Measurements from ENCODE around the gene ADAMTS6. TPM values are rescaled to one million over a fixed set of nuclear protein-coding genes. Genes with fewer than 3 reads are reported as not detected.
"Not testable (repeated sequence)": the region's sequence is repeated elsewhere in the genome, so short reads cannot be mapped to it uniquely, and the experiment has no call there.

ADAMTS6 gene, protein sequence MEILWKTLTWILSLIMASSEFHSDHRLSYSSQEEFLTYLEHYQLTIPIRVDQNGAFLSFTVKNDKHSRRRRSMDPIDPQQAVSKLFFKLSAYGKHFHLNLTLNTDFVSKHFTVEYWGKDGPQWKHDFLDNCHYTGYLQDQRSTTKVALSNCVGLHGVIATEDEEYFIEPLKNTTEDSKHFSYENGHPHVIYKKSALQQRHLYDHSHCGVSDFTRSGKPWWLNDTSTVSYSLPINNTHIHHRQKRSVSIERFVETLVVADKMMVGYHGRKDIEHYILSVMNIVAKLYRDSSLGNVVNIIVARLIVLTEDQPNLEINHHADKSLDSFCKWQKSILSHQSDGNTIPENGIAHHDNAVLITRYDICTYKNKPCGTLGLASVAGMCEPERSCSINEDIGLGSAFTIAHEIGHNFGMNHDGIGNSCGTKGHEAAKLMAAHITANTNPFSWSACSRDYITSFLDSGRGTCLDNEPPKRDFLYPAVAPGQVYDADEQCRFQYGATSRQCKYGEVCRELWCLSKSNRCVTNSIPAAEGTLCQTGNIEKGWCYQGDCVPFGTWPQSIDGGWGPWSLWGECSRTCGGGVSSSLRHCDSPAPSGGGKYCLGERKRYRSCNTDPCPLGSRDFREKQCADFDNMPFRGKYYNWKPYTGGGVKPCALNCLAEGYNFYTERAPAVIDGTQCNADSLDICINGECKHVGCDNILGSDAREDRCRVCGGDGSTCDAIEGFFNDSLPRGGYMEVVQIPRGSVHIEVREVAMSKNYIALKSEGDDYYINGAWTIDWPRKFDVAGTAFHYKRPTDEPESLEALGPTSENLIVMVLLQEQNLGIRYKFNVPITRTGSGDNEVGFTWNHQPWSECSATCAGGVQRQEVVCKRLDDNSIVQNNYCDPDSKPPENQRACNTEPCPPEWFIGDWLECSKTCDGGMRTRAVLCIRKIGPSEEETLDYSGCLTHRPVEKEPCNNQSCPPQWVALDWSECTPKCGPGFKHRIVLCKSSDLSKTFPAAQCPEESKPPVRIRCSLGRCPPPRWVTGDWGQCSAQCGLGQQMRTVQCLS (N-terminal part only)
- polyA plus RNA-seq (2012; ENCODE audit: missing spikeins), result 1.7 TPM

DNA sequence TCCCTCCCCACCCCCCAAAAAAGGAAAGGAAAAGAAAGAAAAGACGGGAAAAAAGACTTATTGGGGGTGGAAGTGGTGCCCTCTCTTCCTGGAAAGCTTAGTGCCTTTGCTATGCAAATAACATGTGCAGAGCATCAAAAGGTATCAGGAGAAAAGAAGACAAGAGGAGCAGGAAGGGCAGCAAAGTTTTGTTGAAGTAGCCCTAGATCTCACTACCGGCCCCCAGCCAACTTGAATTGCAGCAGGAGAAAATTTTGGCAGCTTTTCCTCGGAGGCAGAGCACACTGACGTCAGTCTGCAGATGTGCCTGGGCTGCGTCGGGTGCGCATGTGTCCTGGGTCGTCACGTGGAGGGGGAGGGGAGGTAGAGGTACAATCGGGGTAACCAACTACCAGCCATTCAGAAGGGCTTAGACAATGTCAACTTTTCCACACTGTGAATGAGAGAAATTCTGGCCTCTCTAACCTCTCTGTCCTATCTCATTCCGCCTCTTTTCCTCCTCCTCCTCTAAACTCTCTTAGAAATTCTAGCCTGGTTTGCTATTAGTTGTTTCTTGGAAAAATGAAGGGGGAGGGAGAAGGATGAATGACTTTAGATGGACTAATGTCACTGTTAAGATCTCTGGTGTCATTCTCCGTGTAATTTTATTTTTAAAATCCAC, at the start of gene ADAMTS6:
Gene ADAMTS6 (minus strand): TSS at position 286 of the 661 bp plus-strand sequence. CDS start 8,247 bp downstream, outside the sequence.
- FAIRE-seq (peak; percentile 98), DNase-seq (ENCODE audit: insufficient read length) (peak; percentile 31)
- no peak for TF ChIP-seq TAF1 (IDR thresholded peaks at IDR 0.05; ENCODE audit: borderline replicate concordance, low read depth, low read length)
- TF ChIP-seq POLR2AphosphoS5 (IDR thresholded peaks at IDR 0.05; ENCODE audit: low read depth, low read length), result 0 out of 2 replicates have a peak, but pooled peaks have one; percentile 34
- TF ChIP-seq POLR2A (IDR thresholded peaks at IDR 0.05; ENCODE audit: low read depth, low read length), result peak; percentile 23; the same call in 1 of the 2 replicates

DNA sequence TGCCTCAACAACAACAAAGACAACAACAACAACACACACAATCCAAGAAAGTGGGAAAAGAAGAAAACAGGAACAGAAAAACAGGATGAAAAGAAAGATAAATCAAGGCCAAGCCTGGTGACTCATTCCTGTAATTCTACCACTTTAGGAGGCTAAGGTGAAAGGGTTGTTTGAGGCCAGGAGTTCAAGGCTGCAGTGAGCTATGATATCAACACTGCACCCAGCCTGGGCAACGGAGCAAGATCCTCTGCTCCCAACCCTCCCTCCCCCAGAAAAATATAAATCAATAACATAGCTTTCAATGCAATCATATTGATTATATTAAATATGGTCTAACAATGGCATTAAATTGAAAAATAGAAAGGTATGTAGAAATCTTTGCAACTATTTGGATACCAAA, 49.2 kb upstream of the ADAMTS6 start:
- FAIRE-seq, result no peak
- TF ChIP-seq POLR2AphosphoS5 (IDR thresholded peaks at IDR 0.05; ENCODE audit: low read depth, low read length), result no peak
- TF ChIP-seq POLR2A (IDR thresholded peaks at IDR 0.05; ENCODE audit: low read depth, low read length), result no peak
- no peak for TF ChIP-seq TAF1 (IDR thresholded peaks at IDR 0.05; ENCODE audit: borderline replicate concordance, low read depth, low read length)
- DNase-seq (ENCODE audit: insufficient read length), result no peak

DNA sequence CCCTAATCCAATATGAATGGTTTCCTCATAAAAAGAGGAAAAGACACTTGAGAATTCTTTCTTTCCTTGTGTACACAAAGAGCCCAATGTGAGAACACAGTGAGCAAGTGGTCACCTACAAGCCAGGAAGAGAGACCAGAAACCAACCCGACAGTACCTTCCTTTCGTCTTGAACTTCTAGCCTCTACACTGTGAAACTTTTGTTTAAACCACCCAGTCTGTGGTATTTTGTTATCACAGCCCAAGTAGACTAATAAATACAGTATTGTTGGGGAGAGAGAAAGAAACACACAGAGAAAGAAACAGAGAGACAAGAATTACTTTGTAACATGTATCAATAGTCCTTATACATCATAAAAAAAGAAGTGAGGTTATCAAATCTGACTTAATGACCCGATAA, 44.0 kb upstream of the ADAMTS6 start:
- no peak for FAIRE-seq
- TF ChIP-seq POLR2AphosphoS5 (IDR thresholded peaks at IDR 0.05; ENCODE audit: low read depth, low read length), result no peak
- TF ChIP-seq POLR2A (IDR thresholded peaks at IDR 0.05; ENCODE audit: low read depth, low read length), result no peak
- no peak for TF ChIP-seq TAF1 (IDR thresholded peaks at IDR 0.05; ENCODE audit: borderline replicate concordance, low read depth, low read length)
- no peak for DNase-seq (ENCODE audit: insufficient read length)

DNA sequence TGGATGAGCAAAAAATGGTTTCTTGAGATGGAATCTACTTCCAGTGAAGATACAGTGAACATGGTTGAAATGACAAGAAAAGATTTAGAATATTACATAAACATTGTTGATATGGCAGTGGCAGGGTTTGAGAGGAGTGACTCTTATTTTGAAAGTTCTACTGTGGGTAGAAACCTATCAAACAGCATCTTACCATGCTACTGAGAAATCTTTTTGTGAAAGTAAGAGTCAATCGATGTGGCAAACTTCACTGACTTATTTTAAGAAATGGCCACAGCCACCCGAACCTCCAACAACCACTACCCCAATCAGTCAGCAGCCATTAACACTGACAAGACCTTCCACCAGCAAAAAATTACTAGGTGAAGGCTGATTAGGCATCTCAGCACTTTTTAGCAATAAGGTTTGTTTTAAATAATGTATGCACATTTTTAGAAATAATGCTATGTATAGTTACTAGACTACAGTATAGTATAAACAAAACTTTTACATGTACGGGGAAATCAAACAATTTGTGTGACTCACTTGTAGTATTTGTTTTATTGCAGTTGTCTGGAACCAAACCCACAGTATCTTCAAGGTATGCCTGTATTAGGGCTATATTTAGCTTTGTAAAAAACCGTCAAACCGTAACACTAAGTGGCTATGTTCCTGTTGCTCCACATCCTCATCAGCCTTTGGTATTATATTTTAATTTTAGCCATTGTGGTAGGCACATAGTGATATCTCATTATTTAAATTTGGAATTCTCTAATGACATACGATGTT, 30.6 kb upstream of the ADAMTS6 start:
- DNase-seq (ENCODE audit: insufficient read length), result no peak
- TF ChIP-seq POLR2A (IDR thresholded peaks at IDR 0.05; ENCODE audit: low read depth, low read length) (no peak), POLR2AphosphoS5 (IDR thresholded peaks at IDR 0.05; ENCODE audit: low read depth, low read length) (no peak), TAF1 (IDR thresholded peaks at IDR 0.05; ENCODE audit: borderline replicate concordance, low read depth, low read length) (no peak)
- FAIRE-seq, result no peak

DNA sequence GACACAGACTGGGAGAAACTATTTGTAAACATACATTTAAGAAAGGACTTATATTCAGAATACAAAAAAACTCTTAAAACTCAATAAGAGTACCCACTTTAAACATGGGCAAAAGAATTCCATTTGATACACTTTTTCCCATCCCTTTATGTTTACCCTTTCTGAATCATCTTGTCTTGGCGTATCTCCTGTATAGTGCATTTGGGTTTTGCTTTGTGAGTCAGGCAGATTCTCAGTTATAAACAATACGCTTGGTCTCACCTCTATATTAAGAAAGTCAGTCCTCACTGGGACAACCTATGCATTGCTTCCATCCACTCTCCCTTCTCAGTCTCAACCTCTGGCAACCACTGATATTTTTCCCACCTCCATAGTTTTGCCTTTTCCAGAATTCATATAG, 27.3 kb upstream of the ADAMTS6 start:
- TF ChIP-seq TAF1 (IDR thresholded peaks at IDR 0.05; ENCODE audit: borderline replicate concordance, low read depth, low read length) (no peak), POLR2A (IDR thresholded peaks at IDR 0.05; ENCODE audit: low read depth, low read length) (no peak)
- peak; percentile 5 for FAIRE-seq
- DNase-seq (ENCODE audit: insufficient read length), result no peak

DNA sequence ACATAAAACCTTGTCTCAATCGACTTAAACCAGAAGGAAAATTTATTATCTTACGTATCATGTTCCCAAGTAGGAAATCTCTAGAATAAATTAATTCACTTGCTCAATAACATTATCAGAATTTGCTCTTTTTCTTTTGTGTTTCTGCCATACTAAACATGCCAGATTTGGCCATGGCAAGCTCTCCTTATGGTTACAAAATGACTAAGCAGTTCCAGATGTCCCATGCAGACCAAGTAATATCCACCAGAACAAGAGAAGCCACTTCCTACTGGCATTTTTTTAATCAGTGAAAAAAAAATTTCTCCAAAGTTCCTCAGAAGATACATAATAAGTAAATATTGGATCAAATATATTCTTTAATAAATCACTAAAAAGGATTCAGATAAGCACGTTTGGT, 25.2 kb upstream of the ADAMTS6 start:
- DNase-seq (ENCODE audit: insufficient read length) (no peak), FAIRE-seq (no peak)
- TF ChIP-seq POLR2A (IDR thresholded peaks at IDR 0.05; ENCODE audit: low read depth, low read length) (no peak), TAF1 (IDR thresholded peaks at IDR 0.05; ENCODE audit: borderline replicate concordance, low read depth, low read length) (no peak), POLR2AphosphoS5 (IDR thresholded peaks at IDR 0.05; ENCODE audit: low read depth, low read length) (no peak)

DNA sequence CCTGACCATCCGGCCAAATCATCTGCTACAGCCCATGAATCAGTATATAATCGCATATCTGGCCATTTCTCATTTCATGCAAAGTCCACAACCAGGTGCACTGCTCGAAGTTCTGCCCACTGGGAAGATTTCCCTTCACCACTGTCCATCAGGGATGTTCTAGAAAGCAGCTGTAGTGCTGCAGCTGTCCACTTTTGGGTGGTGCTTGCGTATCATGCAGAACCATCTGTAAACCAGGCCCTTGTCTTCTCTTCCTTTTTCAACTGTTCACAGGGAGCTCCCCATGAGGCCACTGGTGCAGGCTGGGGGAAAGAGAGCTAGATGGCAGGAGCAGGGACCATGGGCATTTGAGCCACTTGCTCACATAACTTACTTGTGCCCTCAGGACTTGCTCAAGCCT, 7.4 kb upstream of the ADAMTS6 start:
- TF ChIP-seq POLR2AphosphoS5 (IDR thresholded peaks at IDR 0.05; ENCODE audit: low read depth, low read length) (no peak), TAF1 (IDR thresholded peaks at IDR 0.05; ENCODE audit: borderline replicate concordance, low read depth, low read length) (no peak), POLR2A (IDR thresholded peaks at IDR 0.05; ENCODE audit: low read depth, low read length) (no peak)
- no peak for DNase-seq (ENCODE audit: insufficient read length)
- no peak for FAIRE-seq

DNA sequence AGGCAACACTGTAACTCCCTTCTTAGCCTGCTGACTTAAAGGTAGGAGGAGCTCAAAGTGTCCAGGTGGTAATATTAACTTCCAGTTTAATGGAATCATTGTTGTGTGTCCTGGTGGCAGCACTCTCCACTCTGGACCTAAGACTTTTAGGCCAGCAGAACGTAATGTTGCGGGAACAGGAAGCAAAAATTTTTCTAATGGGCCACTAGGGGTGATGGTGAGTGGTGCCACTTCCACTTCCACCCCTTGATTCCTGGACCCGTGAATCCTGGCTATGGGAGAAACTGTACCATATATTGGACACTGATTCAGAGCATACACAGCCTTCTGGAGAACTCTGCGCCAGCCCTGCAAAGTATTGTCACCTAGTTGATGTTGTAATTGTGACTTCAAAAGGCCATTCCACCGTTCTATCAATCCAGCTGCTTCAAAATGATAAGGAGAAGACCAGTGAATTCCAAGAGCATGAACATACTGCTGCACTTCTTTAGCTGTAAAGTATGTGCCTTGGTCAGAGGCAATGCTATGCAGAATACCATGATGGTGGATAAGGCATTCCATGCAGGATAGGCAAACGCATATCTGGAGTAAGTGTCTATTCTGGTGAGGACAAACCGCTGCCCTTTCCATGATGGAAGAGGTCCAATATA, 6.4 kb upstream of the ADAMTS6 start:
- FAIRE-seq; DNase-seq (ENCODE audit: insufficient read length): not testable (repeated sequence)

DNA sequence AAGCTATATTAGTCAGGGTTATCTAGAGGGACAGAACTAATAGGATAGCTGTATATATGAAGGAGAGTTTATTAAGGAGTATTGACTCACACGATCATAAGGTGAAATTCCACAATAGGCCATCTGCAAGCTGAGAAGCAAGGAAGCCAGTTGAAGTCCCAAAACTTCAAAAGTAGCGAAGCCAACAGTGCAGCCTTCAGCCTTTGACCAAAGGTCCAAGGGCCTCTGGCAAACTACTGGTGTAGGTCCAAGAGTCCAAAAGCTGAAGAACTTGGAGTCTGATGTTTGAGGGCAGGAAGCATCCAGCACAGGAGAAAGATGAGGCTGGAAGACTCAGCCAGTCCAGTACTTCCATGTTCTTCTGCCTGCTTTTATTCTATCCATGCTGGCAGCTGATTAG, 5.1 kb upstream of the ADAMTS6 start:
- DNase-seq (ENCODE audit: insufficient read length); FAIRE-seq: not testable (repeated sequence)

DNA sequence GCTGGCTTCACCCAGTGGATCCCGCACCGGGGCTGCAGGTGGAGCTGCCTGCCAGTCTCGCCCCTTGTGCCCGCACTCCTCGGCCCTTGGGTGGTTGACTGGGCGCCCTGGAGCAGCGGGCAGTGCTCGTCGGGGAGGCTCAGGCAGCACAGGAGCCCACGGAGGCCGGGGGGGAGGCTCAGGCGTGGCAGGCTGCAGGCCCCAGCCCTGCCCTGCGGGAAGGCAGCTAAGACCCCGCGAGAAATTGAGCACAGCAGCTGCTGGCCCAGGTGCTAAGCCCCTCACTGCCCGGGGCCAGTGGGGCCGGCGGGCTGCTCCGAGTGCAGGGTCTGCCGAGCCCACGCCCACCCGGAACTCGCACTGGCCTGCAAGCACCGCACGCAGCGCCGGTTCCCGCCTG, 3.7 kb upstream of the ADAMTS6 start:
- no peak for TF ChIP-seq TAF1 (IDR thresholded peaks at IDR 0.05; ENCODE audit: borderline replicate concordance, low read depth, low read length)
- TF ChIP-seq POLR2A (IDR thresholded peaks at IDR 0.05; ENCODE audit: low read depth, low read length), result no peak
- TF ChIP-seq POLR2AphosphoS5 (IDR thresholded peaks at IDR 0.05; ENCODE audit: low read depth, low read length), result no peak
- FAIRE-seq (no peak), DNase-seq (ENCODE audit: insufficient read length) (no peak)

Data from GM12892 (cell line).